Measurements from ENCODE around the gene DNTT.
"Not testable (repeated sequence)": the region's sequence is repeated elsewhere in the genome, so short reads cannot be mapped to it uniquely, and the experiment has no call there.

DNTT gene

DNA sequence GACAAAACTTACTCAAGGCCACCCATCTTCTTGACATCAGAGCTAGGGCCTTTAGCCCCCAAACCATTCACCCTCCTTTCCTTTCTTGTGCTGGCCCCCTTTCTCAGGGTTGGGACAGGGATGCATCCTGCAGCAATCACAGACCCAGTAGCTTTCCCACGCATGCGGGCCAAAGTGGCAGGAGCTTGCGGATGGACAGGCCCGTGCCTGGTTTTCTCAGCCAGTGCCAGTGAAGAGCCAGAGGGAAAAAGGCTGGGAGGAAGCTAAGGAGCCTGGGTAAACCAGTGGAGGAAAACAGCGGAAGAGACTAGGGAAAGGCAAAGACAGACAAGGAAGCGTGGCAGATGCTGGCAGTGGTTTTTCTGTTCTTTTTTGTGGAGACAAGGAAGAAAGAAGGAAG is 27.8 kb upstream of the DNTT start:
- peak; percentile 11 for DNase-seq (ENCODE audit: low spot score)

DNA sequence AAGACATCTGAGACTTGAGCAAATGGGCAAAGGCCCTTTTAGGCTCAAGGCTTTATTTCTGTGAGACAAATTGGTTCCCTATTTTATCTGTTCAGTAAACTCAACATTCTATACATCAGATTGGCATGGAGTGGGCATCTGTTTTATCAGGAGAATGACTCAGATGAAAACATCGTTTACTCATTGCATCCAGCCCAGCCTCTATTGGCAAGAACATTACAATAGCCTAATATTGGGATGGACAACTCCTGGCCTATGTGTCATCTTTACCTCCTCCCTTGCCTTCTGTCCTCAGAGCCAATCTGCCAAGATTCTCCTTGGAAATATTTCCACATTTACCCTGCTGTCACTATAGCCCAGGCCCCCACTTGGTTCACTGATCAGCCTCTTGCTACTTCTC is 27.4 kb upstream of the DNTT start:
- peak; percentile 25 for DNase-seq (ENCODE audit: low spot score)

DNA sequence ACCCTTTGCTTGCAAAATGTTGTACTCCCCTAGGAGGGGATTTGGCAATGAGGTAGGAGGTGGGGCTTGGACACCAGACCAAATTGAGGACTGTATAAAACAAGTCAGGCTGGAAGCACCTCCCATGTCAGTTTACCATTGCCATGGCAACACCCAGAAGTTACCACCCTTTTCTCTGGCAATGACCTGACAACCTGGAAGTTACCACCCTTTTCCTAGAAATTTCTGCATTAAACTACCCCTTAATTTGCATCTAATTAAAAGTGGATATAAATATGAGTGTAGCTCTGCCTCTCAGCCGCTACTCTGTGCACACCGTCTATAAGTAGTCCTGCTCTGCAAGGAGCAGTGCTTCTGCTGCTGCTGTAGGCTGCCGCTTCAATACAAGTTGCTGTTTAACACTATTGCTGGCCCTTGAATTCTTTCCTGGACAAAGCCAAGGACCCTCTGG is 25.0 kb upstream of the DNTT start:
- DNase-seq (ENCODE audit: low spot score), result no peak

DNA sequence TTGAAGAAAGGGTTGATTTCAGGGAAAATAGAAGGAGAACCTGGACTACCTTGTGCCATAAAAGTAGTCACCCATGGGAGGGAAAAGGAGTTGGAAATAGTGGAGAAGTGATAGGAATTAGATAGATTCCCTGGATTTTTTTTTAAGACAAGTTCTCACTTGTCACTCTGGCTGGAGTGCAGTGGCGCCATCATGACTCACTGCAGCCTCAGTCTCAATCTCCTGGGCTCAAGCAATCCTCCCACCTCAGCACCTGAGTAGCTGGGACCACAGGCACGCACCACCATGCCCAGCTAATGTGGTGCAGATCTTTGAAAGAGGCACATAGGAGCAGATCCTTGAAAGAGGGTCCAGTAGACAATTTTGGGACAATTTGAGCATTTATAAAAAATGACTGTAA is 23.4 kb upstream of the DNTT start:
- no peak for DNase-seq (ENCODE audit: low spot score)

DNA sequence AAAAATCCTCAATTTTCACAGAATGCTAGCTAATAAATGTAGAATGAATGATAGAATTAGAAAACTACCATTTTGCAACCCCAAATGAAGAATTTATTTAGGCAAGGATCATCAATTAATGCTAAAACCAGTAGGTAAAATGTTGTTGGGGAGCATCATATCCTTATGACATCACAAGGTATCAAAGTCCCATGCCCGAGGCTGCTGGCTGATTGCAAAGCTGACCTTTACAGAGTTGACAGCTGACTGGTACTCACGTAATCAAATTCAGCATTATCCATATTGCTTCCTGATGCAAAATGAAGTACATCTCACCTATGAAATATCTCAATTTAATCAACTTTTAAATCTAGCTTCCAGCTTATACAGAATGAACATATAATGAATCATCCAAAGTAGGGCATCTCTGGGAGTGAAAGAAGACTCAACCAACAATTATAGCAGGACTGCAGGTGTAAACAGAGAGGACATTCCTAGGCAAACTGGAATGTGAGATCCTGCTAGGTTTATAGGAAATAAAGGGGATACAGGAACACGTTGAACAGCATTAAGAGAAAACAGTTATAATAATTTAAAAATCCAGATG is 22.7 kb upstream of the DNTT start:
- DNase-seq (ENCODE audit: low spot score), result no peak

DNA sequence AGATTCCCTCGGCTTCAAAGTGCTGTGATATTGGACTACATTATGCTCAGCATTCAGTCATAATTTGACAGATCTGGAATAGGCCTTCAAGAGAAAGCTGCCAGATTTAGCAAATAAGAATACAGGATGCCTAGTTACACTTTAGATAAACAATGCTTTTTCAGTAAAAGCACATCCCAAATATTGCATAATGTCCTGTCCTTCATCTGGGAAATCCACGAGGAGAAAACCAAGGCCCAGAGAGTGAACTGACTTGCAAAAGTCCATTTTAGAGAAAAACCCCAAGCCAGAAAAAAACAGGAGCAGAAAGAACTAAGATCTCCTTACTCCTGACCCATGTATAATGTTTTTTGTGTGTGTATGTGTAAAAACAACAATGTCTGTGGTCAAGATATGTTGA is 20.9 kb upstream of the DNTT start:
- DNase-seq (ENCODE audit: low spot score), result no peak

DNA sequence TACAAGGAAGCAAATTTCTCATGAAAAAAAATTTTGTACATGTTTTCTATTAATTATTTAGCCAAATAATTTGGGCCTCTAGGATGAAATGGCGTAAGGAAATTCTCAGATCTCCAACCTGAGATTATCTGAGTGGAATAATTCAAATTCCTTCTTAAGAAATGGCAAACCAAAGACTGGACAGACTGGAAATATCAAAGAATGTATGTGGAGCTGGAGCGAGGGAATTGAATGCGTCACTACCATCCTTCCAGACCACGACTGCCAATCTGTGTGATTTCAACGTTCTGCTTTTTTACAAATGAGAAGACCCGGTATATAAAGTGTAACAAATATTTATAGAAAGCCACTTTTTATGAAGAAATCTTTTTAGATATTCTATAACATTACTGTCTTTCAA is 20.5 kb upstream of the DNTT start:
- DNase-seq (ENCODE audit: low spot score), result no peak

DNA sequence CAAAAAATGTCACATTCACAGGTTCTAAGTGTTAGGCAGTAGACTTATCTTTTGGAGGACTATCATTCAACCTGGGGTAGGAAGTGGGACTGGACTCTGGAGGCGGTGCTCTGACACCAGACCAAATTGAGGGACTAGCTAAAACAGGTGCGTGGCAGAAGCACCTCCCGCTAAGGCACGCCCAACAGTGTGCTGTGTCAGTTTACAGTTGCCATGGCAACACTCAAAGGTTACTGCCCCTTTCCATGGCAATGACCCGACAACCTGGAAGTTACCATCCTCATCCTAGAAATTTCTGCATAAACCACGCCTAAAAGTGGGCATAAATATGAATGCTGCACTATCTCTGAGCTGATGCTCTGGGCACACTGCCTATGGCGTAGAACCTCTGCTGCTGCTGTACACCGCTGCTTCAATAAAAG is 18.9 kb upstream of the DNTT start:
- no peak for DNase-seq (ENCODE audit: low spot score)

DNA sequence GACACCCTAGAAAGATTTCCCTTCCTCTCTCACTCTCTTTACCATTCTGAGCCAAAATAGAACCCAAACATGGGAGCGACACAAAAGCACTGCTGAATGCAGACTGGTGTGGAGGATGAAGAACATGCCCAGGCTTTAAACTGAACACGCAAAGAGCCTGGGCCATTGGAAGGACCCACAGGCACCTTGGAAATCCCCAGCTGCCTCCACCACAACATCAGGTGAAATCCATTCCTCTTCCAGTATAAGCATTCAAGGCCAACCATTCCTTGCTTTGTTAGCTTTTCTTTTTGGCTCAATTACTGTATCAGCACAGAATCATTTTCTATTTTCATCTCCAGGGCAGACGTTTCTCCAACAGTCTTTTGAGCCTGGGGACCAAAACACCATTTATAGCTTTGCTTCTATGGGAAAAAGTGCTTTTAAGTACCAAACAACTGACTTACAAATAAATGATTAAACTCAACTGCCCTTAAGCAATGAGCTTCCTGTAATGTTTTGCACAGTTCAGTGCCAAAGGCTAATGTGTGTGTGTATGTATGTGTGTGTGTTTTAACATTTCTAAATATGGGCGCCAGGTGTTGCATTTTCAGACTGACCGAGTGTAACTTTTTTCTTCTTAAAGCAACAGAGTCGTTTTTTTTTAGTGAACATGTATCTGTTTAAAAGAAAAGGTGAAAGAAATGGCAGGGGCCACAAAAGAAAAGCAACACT is 16.7 kb upstream of the DNTT start:
- no peak for DNase-seq (ENCODE audit: low spot score)

DNA sequence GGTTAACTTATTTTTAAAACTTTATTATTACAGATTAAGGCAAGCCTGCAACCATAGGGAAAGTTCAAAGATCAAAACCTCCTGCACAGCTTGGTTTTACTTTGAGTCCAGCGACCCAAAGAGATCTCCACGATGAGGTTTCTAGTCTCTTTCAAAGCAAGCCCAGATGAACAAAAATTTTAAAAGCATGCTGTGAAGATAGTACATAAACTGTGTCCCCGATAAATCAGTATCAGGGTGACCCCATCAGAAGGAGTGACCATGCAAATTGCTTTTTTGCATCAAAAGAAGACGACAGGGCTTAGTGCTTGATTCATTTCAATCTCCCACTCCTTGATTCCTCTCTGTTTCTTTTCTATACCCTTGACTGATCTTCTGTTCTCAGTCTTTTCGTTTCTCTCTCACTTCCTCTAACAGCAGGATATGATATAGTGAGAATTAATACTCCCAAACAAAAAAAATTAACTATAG is 16.0 kb upstream of the DNTT start:
- no peak for DNase-seq (ENCODE audit: low spot score)

DNA sequence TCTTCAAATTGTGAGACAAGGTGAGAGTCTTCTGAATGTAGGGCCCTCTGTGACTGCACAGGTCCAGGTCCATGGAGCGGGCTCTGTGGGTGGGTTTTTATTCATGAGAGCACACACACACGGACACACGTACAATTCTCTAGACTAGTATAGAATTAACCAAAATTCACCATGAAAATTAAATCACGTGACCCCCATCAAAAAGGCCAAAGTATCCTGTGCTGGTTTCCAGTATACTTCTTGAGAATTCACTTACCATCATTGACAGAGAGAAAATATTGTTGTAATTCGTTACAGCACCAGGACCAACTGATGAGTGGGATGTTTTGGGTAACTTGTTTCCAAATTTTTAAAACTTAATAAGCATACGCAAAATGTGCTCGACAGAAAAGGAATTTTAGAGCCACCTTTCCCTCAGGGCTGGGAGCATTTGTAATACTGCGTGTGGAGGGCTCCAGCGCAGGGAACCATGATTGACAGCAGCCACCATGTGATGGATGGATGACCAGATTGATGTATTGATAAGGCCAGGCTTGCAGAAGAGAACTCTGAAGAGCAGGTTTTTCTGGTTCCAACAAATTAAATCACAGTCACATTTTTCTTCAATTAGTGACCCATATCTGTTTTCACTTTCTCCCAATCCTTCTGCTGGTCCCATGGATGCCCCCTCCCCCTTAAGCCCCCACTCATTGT is 14.9 kb upstream of the DNTT start:
- no peak for DNase-seq (ENCODE audit: low spot score)

DNA sequence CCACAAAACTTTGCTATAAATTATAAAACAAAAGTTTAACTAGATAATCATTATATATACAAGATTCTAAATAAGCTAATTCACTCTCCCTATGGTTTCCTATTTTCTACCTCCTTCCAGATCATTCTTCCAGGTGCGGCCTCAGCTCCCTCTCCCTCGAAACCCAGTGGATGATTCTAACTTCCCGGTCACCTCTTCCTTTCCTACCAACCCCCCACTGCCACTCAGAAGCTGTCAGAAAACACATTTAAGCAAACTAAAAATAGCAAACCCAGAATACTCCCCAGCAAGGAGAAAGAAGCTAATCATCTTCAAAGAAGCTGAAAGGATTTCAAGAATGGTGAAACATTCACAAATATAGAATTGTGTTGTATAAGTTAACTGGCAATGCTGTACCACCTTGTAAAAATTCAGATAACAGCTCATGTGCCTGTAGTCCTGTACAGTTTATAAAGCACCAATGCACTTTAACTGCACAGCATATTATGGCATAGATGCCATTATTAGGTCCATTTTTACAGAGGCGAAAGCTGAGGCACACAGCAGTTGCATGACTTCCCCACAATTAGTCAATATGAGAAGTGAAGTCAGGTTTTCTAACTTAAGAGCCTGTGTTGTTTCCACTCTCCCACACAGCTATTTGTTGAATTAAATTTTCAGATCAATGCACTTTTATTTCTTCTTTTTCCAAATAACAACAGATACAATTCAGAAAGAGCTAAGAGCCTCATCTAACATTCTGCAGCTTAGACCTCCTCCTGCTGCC is 13.7 kb upstream of the DNTT start:
- DNase-seq (ENCODE audit: low spot score), result no peak

DNA sequence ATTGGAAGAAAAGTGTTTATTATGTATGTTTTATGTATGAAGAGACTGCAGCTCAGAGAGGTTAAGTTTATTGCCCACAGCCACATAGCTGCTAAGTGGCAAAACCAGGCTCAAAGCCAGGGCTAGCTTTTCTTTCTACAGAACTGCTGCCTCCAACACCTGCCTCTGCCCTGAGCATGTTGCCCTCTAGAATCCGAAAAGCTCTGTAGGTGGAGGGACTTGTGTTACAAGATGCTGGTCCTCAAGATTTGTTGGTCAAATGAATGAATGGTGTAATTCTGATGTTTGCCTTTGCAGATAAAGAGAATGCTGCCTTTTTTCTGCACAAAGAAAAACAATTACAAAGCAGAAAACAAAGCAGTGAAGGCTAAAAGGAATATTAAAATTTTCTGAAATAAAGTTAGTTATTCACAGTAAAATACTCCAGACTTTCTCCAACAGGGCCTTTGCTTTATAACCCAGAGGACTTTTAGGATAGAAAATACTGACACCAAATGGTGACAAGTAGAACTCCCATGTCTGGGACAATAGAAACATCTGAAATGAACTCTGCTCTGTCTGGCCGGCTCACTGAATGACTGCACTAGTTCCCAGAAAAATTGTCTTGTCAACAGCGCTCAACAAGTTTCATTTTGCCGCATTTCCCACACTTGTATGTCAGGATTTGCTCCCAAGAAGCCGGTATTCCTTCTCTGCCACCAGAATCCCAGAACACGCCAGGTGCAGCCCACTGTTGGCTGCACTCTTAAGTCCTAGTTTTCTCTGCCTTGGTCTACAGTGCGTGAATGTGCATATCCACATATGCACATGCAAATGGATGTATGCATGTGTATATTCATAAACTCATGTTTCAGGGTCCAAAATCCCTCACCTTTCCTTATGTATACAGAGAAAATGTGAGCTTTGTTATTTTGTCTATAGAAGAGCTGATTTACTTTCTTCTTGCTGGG is 11.0 kb upstream of the DNTT start:
- DNase-seq (ENCODE audit: low spot score), result peak; percentile 64

DNA sequence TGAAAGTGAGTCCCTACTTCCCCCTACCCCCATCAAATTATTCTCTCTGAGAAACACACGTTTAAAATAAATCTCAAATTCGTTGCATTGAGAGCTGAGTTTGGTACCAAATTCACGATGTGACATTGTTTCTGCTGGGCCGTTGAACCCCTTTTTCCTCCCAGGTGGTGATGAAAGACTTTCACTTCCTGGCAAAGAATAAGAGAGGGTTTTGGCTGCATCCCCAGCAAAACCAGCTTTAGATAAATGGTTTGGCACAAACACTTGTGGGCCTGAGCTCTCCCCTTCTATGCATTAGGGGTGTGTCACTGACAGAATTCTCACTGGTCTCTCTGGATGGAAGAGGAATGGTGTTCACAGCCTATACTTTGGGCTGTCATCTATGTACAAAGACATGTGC is 8.8 kb upstream of the DNTT start:
- no peak for DNase-seq (ENCODE audit: low spot score)

DNA sequence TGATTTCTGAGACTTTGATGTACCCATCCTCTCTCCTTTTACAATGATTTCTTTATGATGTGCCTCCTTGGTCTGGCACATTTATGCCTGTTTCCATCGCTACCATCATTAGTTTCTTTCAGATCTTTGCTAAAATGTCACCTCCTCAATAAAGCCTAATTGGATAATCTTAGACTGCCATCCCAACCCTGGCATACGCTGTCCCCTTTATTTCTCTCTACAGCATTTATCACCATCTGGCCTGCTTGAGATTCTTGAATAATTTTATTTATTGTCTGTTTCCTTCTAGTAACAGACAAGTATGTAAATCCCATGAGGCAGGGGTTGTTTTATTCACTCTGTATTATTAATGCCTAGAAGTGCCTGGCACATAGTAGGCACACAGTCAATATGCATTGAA is 6.7 kb upstream of the DNTT start:
- DNase-seq (ENCODE audit: low spot score), result no peak

DNA sequence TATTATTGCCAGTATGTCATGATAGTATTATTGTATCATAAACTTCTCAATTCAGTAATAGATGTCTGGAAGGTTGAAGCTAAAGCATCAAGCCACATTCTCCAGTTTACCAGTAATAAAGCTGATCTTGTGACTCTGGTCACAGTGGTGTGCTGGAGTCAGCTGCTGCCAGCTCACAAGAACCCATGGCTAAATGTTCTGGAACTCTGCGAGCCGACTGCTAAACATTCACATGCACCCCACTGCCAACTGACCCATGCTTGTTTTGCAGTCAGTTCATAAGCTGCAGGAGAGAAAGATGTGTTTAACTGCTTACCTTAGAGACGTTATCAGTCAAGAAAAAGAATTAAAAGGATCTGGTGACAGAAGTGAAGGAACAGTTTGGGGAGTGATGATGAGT is 5.9 kb upstream of the DNTT start:
- no peak for DNase-seq (ENCODE audit: low spot score)

DNA sequence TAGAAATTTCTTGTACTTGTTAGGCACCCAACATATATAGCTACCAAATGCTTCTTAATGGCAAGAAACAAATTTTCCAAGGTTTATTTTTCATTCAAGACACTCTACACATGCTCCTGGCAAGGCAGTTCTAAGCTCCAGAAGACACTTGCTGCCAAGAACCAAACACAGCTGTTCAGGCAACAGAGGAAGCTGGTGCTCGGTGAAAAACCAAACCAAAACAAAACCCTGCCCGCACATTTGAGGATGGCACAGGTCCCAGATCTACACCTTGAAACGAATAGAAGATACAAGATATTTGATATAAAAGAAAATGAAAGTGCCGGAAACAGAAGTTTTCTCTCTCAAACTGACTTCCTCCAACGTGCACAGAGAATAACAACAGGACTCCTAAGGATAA is 4.9 kb upstream of the DNTT start:
- DNase-seq (ENCODE audit: low spot score), result no peak

DNA sequence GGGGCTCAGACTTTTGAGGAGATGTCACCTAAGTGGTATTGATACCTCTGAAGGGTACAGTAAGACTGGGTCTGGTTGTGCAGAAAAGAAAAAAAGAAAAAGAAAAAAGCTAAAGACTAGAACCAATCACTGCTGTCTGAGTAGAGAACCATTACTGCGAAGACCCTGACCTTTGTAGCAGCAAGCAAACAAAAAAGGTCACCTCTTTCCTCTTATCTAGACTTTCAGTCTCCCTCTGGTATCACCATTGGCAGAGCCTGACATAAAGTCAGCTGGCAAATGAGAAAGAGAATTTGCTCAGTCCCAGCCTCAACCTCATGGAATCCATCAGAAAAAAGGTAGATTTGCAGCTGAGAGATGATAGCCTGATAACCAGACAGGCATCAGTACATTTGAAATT is 2.6 kb upstream of the DNTT start:
- no peak for DNase-seq (ENCODE audit: low spot score)

DNA sequence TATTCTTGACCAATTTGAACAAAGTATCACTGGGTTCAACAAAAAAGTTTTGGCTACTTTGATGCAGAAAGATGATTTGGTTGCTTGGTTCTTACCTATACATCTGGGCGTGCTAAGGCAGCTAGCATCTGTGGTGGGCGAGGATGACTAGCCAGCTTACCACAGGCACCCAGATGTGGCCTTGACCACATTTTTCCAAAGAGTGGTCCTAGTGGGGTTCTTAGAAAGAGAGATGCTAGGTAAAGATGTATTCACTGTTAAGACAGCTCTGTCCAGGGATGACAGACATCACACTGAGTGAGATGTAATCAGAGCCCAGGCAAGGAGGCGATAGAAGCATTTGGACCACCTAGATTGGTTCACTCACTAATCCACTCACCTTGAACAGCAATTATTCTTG is 785 bp downstream of the DNTT start:
- DNase-seq (ENCODE audit: low spot score), result no peak

DNA sequence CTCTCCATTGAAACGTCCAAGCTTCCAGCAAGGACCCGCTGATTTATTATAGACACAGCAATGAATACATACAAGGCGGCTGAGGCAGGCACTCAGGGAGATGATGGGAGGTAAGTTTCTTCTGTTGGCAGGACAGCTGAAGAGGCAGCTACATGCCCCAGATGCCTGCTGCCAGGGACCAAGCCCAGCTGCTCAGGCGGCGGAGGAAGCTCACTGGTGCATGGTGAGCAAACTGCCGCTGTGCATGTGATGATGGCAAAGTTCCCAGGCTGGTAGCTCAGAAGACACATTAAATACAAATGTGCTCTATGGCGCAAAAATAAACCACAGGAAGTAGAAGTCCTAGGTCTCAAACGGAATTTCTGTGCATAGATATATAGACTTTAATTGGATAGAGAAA is 2.3 kb downstream of the DNTT start:
- DNase-seq (ENCODE audit: low spot score), result peak; percentile 28

DNA sequence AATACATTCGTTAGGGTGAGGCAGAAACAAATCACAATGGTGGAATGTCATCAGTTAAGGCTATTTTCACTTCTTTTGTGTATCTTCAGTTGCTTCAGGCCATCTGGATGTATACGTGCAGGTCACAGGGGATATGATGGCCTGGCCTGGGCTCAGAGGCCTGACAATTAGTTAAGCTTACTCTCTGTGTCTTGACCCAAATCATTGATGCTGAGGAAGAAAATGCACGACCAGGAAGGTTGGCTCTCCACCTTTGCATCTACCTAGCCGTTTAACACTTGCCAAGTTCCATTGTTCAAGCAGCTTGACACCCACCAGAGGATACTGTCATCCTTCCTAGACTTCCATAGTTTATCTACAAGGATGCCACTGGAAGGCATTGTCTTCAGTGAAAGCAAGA is 4.6 kb downstream of the DNTT start:
- not testable (repeated sequence) for DNase-seq (ENCODE audit: low spot score)
